HFF-Myc (cell line): Measurements from ENCODE around the gene VASP.

Source experiments
- DNase-seq: peaks from one replicate; pipeline ENCODE4 v3.0.0-alpha.2; 2011; ENCODE audit warnings: low read depth; ENCODE audit errors: extremely low read depth
- H3K4me3 ChIP-seq: replicated peaks from 2 replicates; pipeline ENCODE4 v1.5.1; 2011; ENCODE audit warnings: low read depth, mild to moderate bottlenecking, control low read depth, low read length
- CTCF ChIP-seq: IDR thresholded peaks from 2 replicates; pipeline ENCODE4 v1.5.1; 2012; ENCODE audit warnings: mild to moderate bottlenecking, low read depth, low read length, control low read depth; ENCODE audit errors: missing control alignments

VASP gene

GRCh38 chr19:45478454-45479238, 28.6 kb upstream of the VASP start:
- peak; percentile 89 for TF ChIP-seq CTCF
- peak overlapping the region; percentile 58 for H3K4me3 ChIP-seq
- DNase-seq: peak; percentile 89

- no peak overlapping the region for H3K4me3 ChIP-seq
- TF ChIP-seq CTCF: no peak
- no peak for DNase-seq
These were observed 24.2 kb upstream of the VASP start for GRCh38 chr19:45483033-45483432.

- no peak overlapping the region for H3K4me3 ChIP-seq
- no peak for DNase-seq
- TF ChIP-seq CTCF: no peak
These were observed 22.9 kb upstream of the VASP start for GRCh38 chr19:45484273-45484945.

- TF ChIP-seq CTCF: peak; percentile 83
- DNase-seq: no peak
These were observed 21.8 kb upstream of the VASP start for GRCh38 chr19:45485305-45486077.

GRCh38 chr19:45488708-45489107, 18.6 kb upstream of the VASP start:
- TF ChIP-seq CTCF: no peak
- DNase-seq: no peak
- H3K4me3 ChIP-seq: no peak overlapping the region

More at GRCh38 chr19:45485305-45486077, 21.8 kb upstream of the VASP start:
- peak overlapping the region; percentile 50 for H3K4me3 ChIP-seq

- no peak for DNase-seq
- no peak overlapping the region for H3K4me3 ChIP-seq
- no peak for TF ChIP-seq CTCF
These were observed 17.9 kb upstream of the VASP start for GRCh38 chr19:45489216-45489855.
